H1 (cell line): Measurements from ENCODE around the gene SMAGP. TPM values are rescaled to one million over a fixed set of nuclear protein-coding genes. Genes with fewer than 3 reads are reported as not detected.

Experiments used
- CTCF ChIA-PET: fragments of 300-600 bp; sonication (Branson Sonifier 250); formaldehyde crosslinking; loops from one replicate; lab custom pipeline; 2021; ENCODE audit not compliant: partially characterized antibody; lab: Charles Lee
- POLR2A ChIA-PET: fragments of 300-600 bp; sonication (Branson Sonifier 250); formaldehyde crosslinking; loops from one replicate; lab custom pipeline; 2021; ENCODE audit warnings: inconsistent platforms; ENCODE audit not compliant: partially characterized antibody; lab: Charles Lee
- DNase-seq, 2 experiments: peaks; one replicate each; pipeline versions ENCODE4 v3.0.0 to v3.0.0-alpha.2; 2010 to 2022; ENCODE audit warnings: low spot score in 2 of 2, low read depth in 1 of 2, mixed read lengths in 1 of 2
- FAIRE-seq: peaks from 2 replicates; lab custom pipeline; 2011; peaks lifted over from hg19 to GRCh38; lab: Jason Lieb, UNC
- H2AFZ ChIP-seq: 2 replicates; pipeline ENCODE4 v1.8.1; 2012; ENCODE audit warnings: low read length, inconsistent platforms
- H2AK5ac ChIP-seq: 2 replicates; pipeline ENCODE4 v1.6.1; 2013; ENCODE audit warnings: low read depth, low read length
- H2BK120ac ChIP-seq: replicated peaks from 2 replicates; pipeline ENCODE3; 2013; ENCODE audit warnings: low read depth, low read length, inconsistent platforms
- H2BK12ac ChIP-seq: 2 replicates; pipeline ENCODE4 v1.6.1; 2013; ENCODE audit warnings: low read depth, low read length
- H2BK15ac ChIP-seq: 2 replicates; pipeline ENCODE4 v1.6.1; 2013; ENCODE audit warnings: low read length
- H2BK20ac ChIP-seq: 2 replicates; pipeline ENCODE4 v1.6.1; 2013; ENCODE audit warnings: low read length
- H2BK5ac ChIP-seq: 2 replicates; pipeline ENCODE4 v1.6.1; 2013; ENCODE audit warnings: low read depth, low read length
- H3K14ac ChIP-seq: 2 replicates; pipeline ENCODE4 v1.6.1; 2013; ENCODE audit warnings: inconsistent platforms; ENCODE audit not compliant: insufficient read length
- H3K18ac ChIP-seq: 2 replicates; pipeline ENCODE4 v1.6.1; 2013; ENCODE audit warnings: low read length; ENCODE audit errors: extremely low read depth
- H3K23ac ChIP-seq: 2 replicates; pipeline ENCODE4 v1.6.1; 2013; ENCODE audit warnings: inconsistent platforms; ENCODE audit not compliant: insufficient read length
- H3K23me2 ChIP-seq: 2 replicates; pipeline ENCODE4 v1.6.1; 2013; ENCODE audit warnings: low read depth, low read length
- H3K27ac ChIP-seq: 2 replicates; pipeline ENCODE4 v1.6.1; 2011; ENCODE audit warnings: low read depth, low read length, inconsistent platforms
- H3K27me3 ChIP-seq, 4 experiments: replicated peaks in 1 of 4; 1 replicate in 1 of 4; 2 replicates in 3 of 4; pipeline versions ENCODE4 v1.6.1 to v1.8.1; 2011 to 2013; ENCODE audit warnings: low read length in 3 of 4, mild to moderate bottlenecking in 3 of 4, inconsistent platforms in 2 of 4, mixed read lengths in 2 of 4, moderate library complexity in 1 of 4; ENCODE audit not compliant: control insufficient read depth in 3 of 4, insufficient read depth in 3 of 4; ENCODE audit errors: extremely low read depth in 1 of 4
- H3K36me3 ChIP-seq, 4 experiments: 2 replicates each; pipeline versions ENCODE4 v1.6.1 to v1.8.1; 2011 to 2013; ENCODE audit warnings: mild to moderate bottlenecking in 4 of 4, low read length in 3 of 4, moderate library complexity in 2 of 4, control low read depth in 1 of 4, inconsistent platforms in 1 of 4; ENCODE audit not compliant: insufficient read depth in 4 of 4, control insufficient read depth in 2 of 4
- H3K4ac ChIP-seq: replicated peaks from 2 replicates; pipeline ENCODE3; 2013; ENCODE audit warnings: low read length, low read depth, mixed read lengths, inconsistent platforms; ENCODE audit not compliant: insufficient read length
- H3K4me1 ChIP-seq, 4 experiments: replicated peaks in 1 of 4; 1 replicate in 1 of 4; 2 replicates in 3 of 4; pipeline versions ENCODE4 v1.6.1 to v1.8.1; 2011 to 2013; ENCODE audit warnings: low read length in 3 of 4, inconsistent platforms in 2 of 4, mixed read lengths in 1 of 4; ENCODE audit not compliant: insufficient read depth in 4 of 4, control insufficient read depth in 3 of 4
- H3K4me2 ChIP-seq, 2 experiments: 2 replicates each; pipeline versions ENCODE4 v1.6.1 to v1.8.1; 2011 to 2013; ENCODE audit warnings: low read depth in 2 of 2, low read length in 2 of 2, control low read depth in 1 of 2, inconsistent platforms in 1 of 2, mild to moderate bottlenecking in 1 of 2; ENCODE audit not compliant: insufficient read depth in 1 of 2
- H3K4me3 ChIP-seq, 4 experiments: fragments of 200-600, 300-600 bp in 1 of 4; sonication (generic), shearing (Covaris generic), sonication (Bioruptor Twin) in 1 of 4; 2 replicates each; pipeline versions ENCODE4 v1.5.1 to v1.8.1; 2011 to 2016; ENCODE audit warnings: low read length in 4 of 4, low read depth in 3 of 4, control low read depth in 2 of 4, inconsistent platforms in 2 of 4, mild to moderate bottlenecking in 2 of 4, mixed read lengths in 1 of 4, moderate library complexity in 1 of 4; ENCODE audit not compliant: insufficient read depth in 2 of 4; ENCODE audit errors: extremely low read depth in 1 of 4
- H3K56ac ChIP-seq: replicated peaks from 2 replicates; pipeline ENCODE3; 2013; ENCODE audit warnings: low read depth, mild to moderate bottlenecking, mixed read lengths, low read length, inconsistent platforms; ENCODE audit not compliant: insufficient read length
- H3K79me1 ChIP-seq: 2 replicates; pipeline ENCODE4 v1.6.1; 2013; ENCODE audit warnings: low read depth, low read length, control low read depth
- H3K79me2 ChIP-seq, 2 experiments: 2 replicates each; pipeline versions ENCODE4 v1.6.1 to v1.8.1; 2012 to 2013; ENCODE audit warnings: low read length in 2 of 2, mild to moderate bottlenecking in 2 of 2, inconsistent platforms in 1 of 2; ENCODE audit not compliant: insufficient read depth in 2 of 2, control insufficient read depth in 1 of 2
- H3K9ac ChIP-seq, 4 experiments: replicated peaks in 1 of 4; 1 replicate in 1 of 4; 2 replicates in 3 of 4; pipeline versions ENCODE4 v1.6.1 to v1.8.1; 2011 to 2013; ENCODE audit warnings: low read depth in 3 of 4, low read length in 3 of 4, control low read depth in 2 of 4, mild to moderate bottlenecking in 2 of 4, moderate library complexity in 2 of 4, inconsistent platforms in 1 of 4; ENCODE audit errors: extremely low read depth in 1 of 4
- H3K9me3 ChIP-seq, 2 experiments: 2 replicates each; pipeline versions ENCODE4 v1.6.1 to v1.8.1; 2012 to 2013; ENCODE audit warnings: mild to moderate bottlenecking in 2 of 2, moderate library complexity in 2 of 2, control low read depth in 1 of 2, inconsistent platforms in 1 of 2, low read depth in 1 of 2, low read length in 1 of 2, mixed read lengths in 1 of 2; ENCODE audit not compliant: insufficient read depth in 2 of 2
- H4K20me1 ChIP-seq, 2 experiments: replicated peaks in 1 of 2; 2 replicates each; pipeline versions ENCODE3 to v1.8.1; 2011 to 2013; ENCODE audit warnings: inconsistent platforms in 2 of 2, low read length in 2 of 2, mild to moderate bottlenecking in 1 of 2; ENCODE audit not compliant: insufficient read depth in 2 of 2, control insufficient read depth in 1 of 2
- H4K5ac ChIP-seq: 2 replicates; pipeline ENCODE4 v1.6.1; 2013; ENCODE audit warnings: low read length, low read depth, mixed read lengths, inconsistent platforms; ENCODE audit not compliant: insufficient read length
- H4K8ac ChIP-seq: 2 replicates; pipeline ENCODE4 v1.8.0; 2013; ENCODE audit warnings: mild to moderate bottlenecking, moderate library complexity, low read length, inconsistent platforms; ENCODE audit not compliant: insufficient read depth; ENCODE audit errors: extremely low read depth
- H4K91ac ChIP-seq: replicated peaks from 2 replicates; pipeline ENCODE3; 2013; ENCODE audit warnings: low read length, mixed read lengths, inconsistent platforms; ENCODE audit not compliant: insufficient read length
- E2F6 ChIP-seq: IDR thresholded peaks from 2 replicates; pipeline ENCODE4 v1.6.1; 2012; ENCODE audit warnings: inconsistent platforms
- RFX5 ChIP-seq: IDR thresholded peaks from 2 replicates; pipeline ENCODE4 v1.6.1; 2011; ENCODE audit warnings: low read depth, low read length, improper control_type of control experiment, borderline replicate concordance
- polyA plus RNA-seq, 7 experiments: library from polyadenylated mRNA; depleted of rRNA in 3 of 7; stranded (reverse) in 5 of 7; unstranded in 2 of 7; fragments of >200 nt in 5 of 7; fragments of 200-250 nt in 2 of 7; gene quantifications; 1 replicate in 5 of 7; 2 replicates in 1 of 7; 4 replicates in 1 of 7; pipeline versions ENCODE4 v1.2.1 to v1.2.3, GENCODE V29; 2011 to 2013; ENCODE audit warnings: missing spikeins in 2 of 7, mixed read lengths in 2 of 7
- total RNA-seq: library from RNA; stranded (reverse); fragmentation: NEBNext Ultra II Directional; extraction: Animal tissue kit (Norgen Biotek cat#: 25700); gene quantifications from 2 replicates; pipeline ENCODE4 v1.2.1, GENCODE V29; 2021
- TF ChIP-seq, protein P1 (sequence below): IDR thresholded peaks from 2 replicates; pipeline ENCODE4 v1.6.1; 2011; ENCODE audit warnings: low read depth, mild to moderate bottlenecking, low read length; ENCODE audit not compliant: insufficient read depth

Gene SMAGP
- total and polyA plus RNA-seq, 2 of the 8 experiments (the other 6 are each of a cell fraction or from before 2014, with no cell fraction given): 9.4 to 12.7 TPM

- no peak overlapping the region for H2AFZ ChIP-seq
- H3K4ac ChIP-seq: no peak overlapping the region
- H3K27me3 ChIP-seq: no peaks in the 10 kb centered on the region
- no peak overlapping the region for H4K8ac ChIP-seq
- H3K14ac ChIP-seq: no peak overlapping the region
- no peak overlapping the region for H3K56ac ChIP-seq
- H4K20me1 ChIP-seq: no peaks in the 10 kb centered on the region
- no peak overlapping the region for H2BK20ac ChIP-seq
- no peak overlapping the region for H3K4me3 ChIP-seq
- no peak overlapping the region for H3K23ac ChIP-seq
- H3K79me1 ChIP-seq: no peaks in the 10 kb centered on the region
- H4K91ac ChIP-seq: no peak overlapping the region
- no peak overlapping the region for H2BK12ac ChIP-seq
- TF ChIP-seq, protein P1, sequence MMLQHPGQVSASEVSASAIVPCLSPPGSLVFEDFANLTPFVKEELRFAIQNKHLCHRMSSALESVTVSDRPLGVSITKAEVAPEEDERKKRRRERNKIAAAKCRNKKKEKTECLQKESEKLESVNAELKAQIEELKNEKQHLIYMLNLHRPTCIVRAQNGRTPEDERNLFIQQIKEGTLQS: no peak
- TF ChIP-seq E2F6 (no peak), RFX5 (no peak)
- no peak overlapping the region for H2BK120ac ChIP-seq
- no peaks in the 10 kb centered on the region for H3K79me2 ChIP-seq
- no peak overlapping the region for H4K5ac ChIP-seq
- H3K9ac ChIP-seq: no peak overlapping the region
- no peaks in the 10 kb centered on the region for H3K23me2 ChIP-seq
- CTCF ChIA-PET: interaction anchor here (0.6 to 0.7 kb wide), 2 partner anchors 17 to 1510 kb away, joined by 3 read pairs; no protein-coding TSS in a partner anchor
- no peak overlapping the region for H2BK5ac ChIP-seq
- H2BK15ac ChIP-seq: no peak overlapping the region
- DNase-seq (no peak), FAIRE-seq (no peak)
- no peak overlapping the region for H3K27ac ChIP-seq
- POLR2A ChIA-PET: interaction anchor here (0.6 to 4.7 kb wide), 2 partner anchors 14 to 145 kb away, joined by 3 to 22 read pairs; partner anchors contain the start of gene POU6F1
- H3K4me1 ChIP-seq: peaks cover 0 to 2% (median 0%) of the 10 kb centered on the region in 4 experiments; a peak in 1 of 7 replicates
- no peak overlapping the region for H3K4me2 ChIP-seq
- no peak overlapping the region for H2AK5ac ChIP-seq
- no peaks in the 10 kb centered on the region for H3K36me3 ChIP-seq
- no peaks in the 10 kb centered on the region for H3K9me3 ChIP-seq
- H3K18ac ChIP-seq: no peak overlapping the region
Observed at GRCh38 chr12:51232642-51233041, 37.6 kb downstream of the SMAGP start.
